Measurements from ENCODE around the gene LRRC8D. TPM values are rescaled to one million over a fixed set of nuclear protein-coding genes. Genes with fewer than 3 reads are reported as not detected.

The LRRC8D gene
- total RNA-seq, 1 donor from 2014 or later: 17.0 TPM

- DNase-seq: no peak
- no peaks in the 10 kb centered on the region for H3K9me3 ChIP-seq
Measured at GRCh38 chr1:89972024-89972423, 151.2 kb downstream of the LRRC8D start.

GRCh38 chr1:89973471-89974127 is 152.8 kb downstream of the LRRC8D start:
- Histone ChIP-seq H3K36me3 (no peaks in the 10 kb centered on the region), H3K27me3 (no peaks in the 10 kb centered on the region), H3K27ac (no peak overlapping the region), H3K4me3 (no peak overlapping the region), H3K9me3 (no peaks in the 10 kb centered on the region), H3K4me1 (peaks cover 4% of the 10 kb centered on the region)
- TF ChIP-seq CTCF (IDR thresholded peaks at IDR 0.05): no peak
- ATAC-seq (no peak), DNase-seq (no peak)
- intact Hi-C loops (cut with DNase I): no loop called here

More at GRCh38 chr1:89972024-89972423, 151.2 kb downstream of the LRRC8D start:
- Histone ChIP-seq H3K36me3 (no peaks in the 10 kb centered on the region), H3K27ac (no peak overlapping the region), H3K27me3 (no peaks in the 10 kb centered on the region), H3K4me3 (no peak overlapping the region), H3K4me1 (peaks cover 4% of the 10 kb centered on the region)
- TF ChIP-seq CTCF (IDR thresholded peaks at IDR 0.05): no peak
- intact Hi-C loops (cut with DNase I): no loop called here
- no peak for ATAC-seq

- intact Hi-C loops (cut with DNase I): no loop called here
- no peaks in the 10 kb centered on the region for H3K36me3 ChIP-seq
- no peak overlapping the region for H3K4me3 ChIP-seq
- ATAC-seq (no peak), DNase-seq (no peak)
- H3K9me3 ChIP-seq: no peaks in the 10 kb centered on the region
- no peak for TF ChIP-seq CTCF (IDR thresholded peaks at IDR 0.05)
- no peaks in the 10 kb centered on the region for H3K27me3 ChIP-seq
- no peak overlapping the region for H3K27ac ChIP-seq
- peaks cover 4% of the 10 kb centered on the region for H3K4me1 ChIP-seq
Measured at GRCh38 chr1:89974256-89974655, 153.4 kb downstream of the LRRC8D start.

GRCh38 chr1:89974696-89975470 is 154.1 kb downstream of the LRRC8D start:
- ATAC-seq: no peak
- Histone ChIP-seq H3K36me3 (no peaks in the 10 kb centered on the region), H3K27ac (no peak overlapping the region), H3K4me1 (peaks cover 4% of the 10 kb centered on the region), H3K4me3 (no peak overlapping the region), H3K9me3 (no peaks in the 10 kb centered on the region), H3K27me3 (no peaks in the 10 kb centered on the region)
- DNase-seq: no peak
- intact Hi-C loops (cut with DNase I): no loop called here
- TF ChIP-seq CTCF (IDR thresholded peaks at IDR 0.05): no peak

- intact Hi-C loops (cut with DNase I): no loop called here
- H3K27me3 ChIP-seq: no peaks in the 10 kb centered on the region
- ATAC-seq: peak; percentile 55
- no peak for DNase-seq
- H3K4me3 ChIP-seq: no peak overlapping the region
- H3K9me3 ChIP-seq: no peaks in the 10 kb centered on the region
- H3K36me3 ChIP-seq: no peaks in the 10 kb centered on the region
- H3K27ac ChIP-seq: no peak overlapping the region
- TF ChIP-seq CTCF (IDR thresholded peaks at IDR 0.05): no peak
- H3K4me1 ChIP-seq: peaks cover 4% of the 10 kb centered on the region
Measured at GRCh38 chr1:89975540-89976125, 154.8 kb downstream of the LRRC8D start.

Data from upper lobe of right lung (tissue), 1 donor.